B cell (primary cell): ENCODE measurements around the gene C6orf89. TPM values are rescaled to one million over a fixed set of nuclear protein-coding genes. Genes with fewer than 3 reads are reported as not detected.
A peak's percentile ranks its signal among the peaks of the same experiment; 100 is the strongest.

Experiments used
- ATAC-seq: fragments of 200-7000 bp; cut with Tn5 transposase; one replicate; pipeline ENCODE4 v1.10.0; 2021; ENCODE audit warnings: low read depth, mild to moderate bottlenecking, moderate number of reproducible peaks, moderate library complexity
- CTCF ChIA-PET: fragments of 350-600 bp; sonication (Branson Sonifier 250); formaldehyde crosslinking; loops from one replicate; lab custom pipeline; 2021; ENCODE audit warnings: antibody characterized with exemption, inconsistent platforms; lab: Charles Lee
- POLR2A ChIA-PET: fragments of 350-600 bp; sonication (Branson Sonifier 250); formaldehyde crosslinking; loops from one replicate; lab custom pipeline; 2021; ENCODE audit warnings: antibody characterized with exemption; lab: Charles Lee
- DNase-seq: peaks from one replicate; pipeline ENCODE4 v3.0.0; 2013
- H2AFZ ChIP-seq: 2 replicates; pipeline ENCODE4 v1.6.1; 2012; ENCODE audit warnings: mild to moderate bottlenecking, low read depth, low read length; ENCODE audit not compliant: insufficient read depth, poor library complexity, severe bottlenecking
- H3K27ac ChIP-seq, 2 donors: 1 replicate in 1 of 2; 2 replicates in 1 of 2; pipeline ENCODE4 v1.5.1; 2012 to 2013; ENCODE audit warnings: low read length in 2 of 2, mild to moderate bottlenecking in 2 of 2, moderate library complexity in 1 of 2
- H3K27me3 ChIP-seq, 4 experiments: fragments of 200-600 bp in 1 of 4; sonication (generic) in 1 of 4; replicated peaks in 1 of 4; 1 replicate in 2 of 4; 2 replicates in 2 of 4; pipeline versions ENCODE4 v1.6.1 to v1.7.0; 2013 to 2016; ENCODE audit warnings: low read length in 3 of 4, mild to moderate bottlenecking in 2 of 4, mixed read lengths in 1 of 4, moderate library complexity in 1 of 4; ENCODE audit not compliant: insufficient read depth in 4 of 4, control insufficient read depth in 3 of 4; ENCODE audit errors: control extremely low read depth in 1 of 4
- H3K36me3 ChIP-seq, 2 experiments: replicated peaks in 1 of 2; 1 replicate in 1 of 2; 2 replicates in 1 of 2; pipeline versions ENCODE4 v1.6.1 to v1.7.1; 2013; ENCODE audit warnings: low read length in 1 of 2; ENCODE audit not compliant: insufficient read depth in 2 of 2, control insufficient read depth in 1 of 2; ENCODE audit errors: control extremely low read depth in 1 of 2, extremely low read depth in 1 of 2
- H3K4me1 ChIP-seq, 2 donors: fragments of 200-600 bp in 1 of 2; sonication (generic) in 1 of 2; 1 replicate in 1 of 2; 2 replicates in 1 of 2; pipeline versions ENCODE4 v1.5.1 to v1.6.1; 2013 to 2017; ENCODE audit warnings: low read length in 2 of 2; ENCODE audit not compliant: control insufficient read depth in 2 of 2, insufficient read depth in 2 of 2
- H3K4me2 ChIP-seq: replicated peaks from 2 replicates; pipeline ENCODE3; 2012; ENCODE audit warnings: mild to moderate bottlenecking, low read depth, low read length; ENCODE audit not compliant: poor library complexity, severe bottlenecking
- H3K4me3 ChIP-seq, 5 experiments: fragments of 200-600 bp in 1 of 5; sonication (generic) in 1 of 5; 1 replicate in 3 of 5; 2 replicates in 2 of 5; pipeline versions ENCODE4 v1.5.1 to v1.7.0; 2011 to 2016; ENCODE audit warnings: low read length in 4 of 5, mild to moderate bottlenecking in 4 of 5, low read depth in 2 of 5, control low read depth in 1 of 5, moderate library complexity in 1 of 5; ENCODE audit not compliant: insufficient read depth in 1 of 5; ENCODE audit errors: control extremely low read depth in 1 of 5, extremely low read depth in 1 of 5
- H3K79me2 ChIP-seq: fragments of 200-600 bp; sonication (generic); one replicate; pipeline ENCODE4 v1.6.0; 2016; ENCODE audit warnings: low read length; ENCODE audit not compliant: control insufficient read depth, insufficient read depth
- H3K9ac ChIP-seq: fragments of 200-600 bp; sonication (generic); 2 replicates; pipeline ENCODE4 v1.6.1; 2017; ENCODE audit warnings: mild to moderate bottlenecking, low read length, moderate library complexity
- H3K9me3 ChIP-seq, 3 donors: one replicate each; pipeline versions ENCODE4 v1.6.1 to v1.7.1; 2013; ENCODE audit warnings: low read length in 2 of 3; ENCODE audit not compliant: control insufficient read depth in 2 of 3, insufficient read depth in 1 of 3; ENCODE audit errors: control extremely low read depth in 1 of 3
- H4K20me1 ChIP-seq: 2 replicates; pipeline ENCODE4 v1.6.0; 2012; ENCODE audit warnings: mild to moderate bottlenecking, low read length; ENCODE audit not compliant: insufficient read depth, control insufficient read depth, poor library complexity, severe bottlenecking
- H3K27ac Mint-ChIP-seq: one replicate; pipeline ENCODE4 v1.8.0; 2021; ENCODE audit warnings: mixed read lengths
- H3K27me3 Mint-ChIP-seq: one replicate; pipeline ENCODE4 v1.8.0; 2021; ENCODE audit warnings: mixed read lengths
- H3K4me1 Mint-ChIP-seq: one replicate; pipeline ENCODE4 v1.8.0; 2021; ENCODE audit warnings: mixed read lengths
- H3K4me3 Mint-ChIP-seq: one replicate; pipeline ENCODE4 v1.8.0; 2021; ENCODE audit warnings: mixed read lengths
- H3K9me3 Mint-ChIP-seq: one replicate; pipeline ENCODE4 v1.8.0; 2022; ENCODE audit warnings: mixed read lengths; ENCODE audit not compliant: insufficient read depth
- CTCF ChIP-seq: fragments of 200-600 bp; IDR thresholded peaks from one replicate; pipeline ENCODE4 v1.8.0; 2022; ENCODE audit warnings: antibody characterized with exemption, mild to moderate bottlenecking
- EZH2 ChIP-seq: IDR thresholded peaks from 2 replicates; pipeline ENCODE4 v1.6.1; 2012; ENCODE audit warnings: borderline replicate concordance, low read depth, mild to moderate bottlenecking, moderate library complexity, low read length; ENCODE audit not compliant: insufficient read depth, poor library complexity, severe bottlenecking
- WGBS: methylation state at CpG from one replicate; pipeline ENCODE4 v1.1.5; 2013; ENCODE audit warnings: missing lambda C conversion rate; ENCODE audit not compliant: insufficient coverage; 5-methylcytosine and 5-hydroxymethylcytosine counted together
- intact Hi-C: fragments of 100-400 bp; cut with micrococcal nuclease; formaldehyde crosslinking; loops from one replicate; pipeline ENCODE4 v1.10.0; 2022
- polyA plus RNA-seq: library from polyadenylated mRNA; depleted of rRNA; stranded (reverse); fragments of >200 nt; gene quantifications from 2 replicates; pipeline ENCODE4 v1.2.3, GENCODE V29; 2012
- total RNA-seq, 2 donors: library from RNA; stranded (reverse); fragments of 120-200 nt in 1 of 2; gene quantifications; 1 replicate in 1 of 2; 2 replicates in 1 of 2; pipeline versions ENCODE4 v1.2.3 to v1.2.4, GENCODE V29; 2013 to 2022

C6orf89 gene
- total and polyA plus RNA-seq, 2 donors (not counting 1 experiment from before 2014, with no cell fraction given) = 13.0 to 35.3 TPM

- Histone ChIP-seq H3K4me1 (peaks cover 12 to 15% of the 10 kb centered on the region in 2 donors), H3K27me3 (peaks cover 0 to 3% (median 0%) of the 10 kb centered on the region in 4 experiments), H3K9ac (peak overlapping the region; percentile 98), H4K20me1 (no peaks in the 10 kb centered on the region), H3K4me2 (peak overlapping the region; percentile 84), H3K36me3 (peaks cover 6 to 15% of the 10 kb centered on the region in 2 experiments), H3K27ac (peak overlapping the region in 1 of 2 donors; percentile 89), H3K9me3 (no peaks in the 10 kb centered on the region), H3K79me2 (peaks cover 37% of the 10 kb centered on the region), H3K4me3 (peak overlapping the region; percentile 73 to 100 (median 99)), H2AFZ (peak overlapping the region; percentile 97)
- H3K27ac Mint-ChIP-seq = peak overlapping the region; percentile 97
- no peaks in the 10 kb centered on the region for H3K9me3 Mint-ChIP-seq
- DNase-seq (peak; percentile 18), ATAC-seq (no peak)
- peaks cover 35% of the 10 kb centered on the region for H3K4me1 Mint-ChIP-seq
- no peak for TF ChIP-seq CTCF
- no peak for TF ChIP-seq EZH2
- intact Hi-C loops = loop anchor here (1.0 to 10.0 kb wide), 3 partner anchors 133 to 279 kb away; partner anchors contain the start of gene SRSF3
- POLR2A ChIA-PET = interaction anchor here (2.6 to 3.4 kb wide), 2 partner anchors 12 to 144 kb away, joined by 7 to 24 read pairs; partner anchors contain the start of gene C6orf89
- CTCF ChIA-PET = interaction anchor here (1.0 to 5.4 kb wide), 11 partner anchors 11 to 335 kb away, joined by 3 to 72 read pairs (median 9); partner anchors contain the start of gene C6orf89
- no CpG with 5 or more reads among the region's 11 CpGs for WGBS
- peak overlapping the region; percentile 99 for H3K4me3 Mint-ChIP-seq
- H3K27me3 Mint-ChIP-seq = no peaks in the 10 kb centered on the region
Observed at GRCh38 chr6:36873612-36874442, 11.9 kb upstream of the C6orf89 start.
